IPS-NIHi11 (cell line): ENCODE data around the gene GPR137C.
"Not testable (repeated sequence)": the region's sequence is repeated elsewhere in the genome, so short reads cannot be mapped to it uniquely, and the experiment has no call there.

ENCODE experiments used
- DNase-seq: peaks from one replicate; pipeline ENCODE4 v3.0.0; 2012; ENCODE audit warnings: mixed read lengths, low spot score

GPR137C gene

GRCh38 chr14:52563120-52563519 lies 10.5 kb downstream of the GPR137C start:
- no peak for DNase-seq

GRCh38 chr14:52568454-52568853 lies 15.8 kb downstream of the GPR137C start:
- DNase-seq: not testable (repeated sequence)

GRCh38 chr14:52575858-52576257 lies 23.2 kb downstream of the GPR137C start:
- DNase-seq: no peak

GRCh38 chr14:52583544-52583943 lies 30.9 kb downstream of the GPR137C start:
- DNase-seq: no peak

GRCh38 chr14:52589646-52590045 lies 37.0 kb downstream of the GPR137C start:
- no peak for DNase-seq

- DNase-seq: no peak
These were observed 37.7 kb downstream of the GPR137C start for GRCh38 chr14:52590318-52590717.

- no peak for DNase-seq
These were observed 43.7 kb downstream of the GPR137C start for GRCh38 chr14:52596320-52596719.

- DNase-seq: no peak
These were observed 44.2 kb downstream of the GPR137C start for GRCh38 chr14:52596861-52597260.

GRCh38 chr14:52598568-52598967 lies 45.9 kb downstream of the GPR137C start:
- DNase-seq: no peak

GRCh38 chr14:52599974-52600373 lies 47.3 kb downstream of the GPR137C start:
- DNase-seq: no peak

- DNase-seq: no peak
These were observed 49.5 kb downstream of the GPR137C start for GRCh38 chr14:52602131-52602530.

GRCh38 chr14:52607061-52607460 lies 54.4 kb downstream of the GPR137C start:
- DNase-seq: no peak

- DNase-seq: peak; percentile 15
These were observed 56.9 kb downstream of the GPR137C start for GRCh38 chr14:52609445-52610044.

GRCh38 chr14:52610187-52610586 lies 57.6 kb downstream of the GPR137C start:
- DNase-seq: no peak

- DNase-seq: no peak
These were observed 66.0 kb downstream of the GPR137C start for GRCh38 chr14:52618602-52619001.

GRCh38 chr14:52619687-52620086 lies 67.1 kb downstream of the GPR137C start:
- no peak for DNase-seq

- no peak for DNase-seq
These were observed 87.5 kb downstream of the GPR137C start for GRCh38 chr14:52640137-52640536.

GRCh38 chr14:52641745-52642144 lies 89.1 kb downstream of the GPR137C start:
- no peak for DNase-seq

- no peak for DNase-seq
These were observed 96.9 kb downstream of the GPR137C start for GRCh38 chr14:52649511-52649910.

- DNase-seq: no peak
These were observed 98.1 kb downstream of the GPR137C start for GRCh38 chr14:52650774-52651173.

GRCh38 chr14:52656905-52657304 lies 104.3 kb downstream of the GPR137C start:
- DNase-seq: no peak

GRCh38 chr14:52660325-52660724 lies 107.7 kb downstream of the GPR137C start:
- DNase-seq: no peak

- DNase-seq: no peak
These were observed 108.2 kb downstream of the GPR137C start for GRCh38 chr14:52660832-52661231.

GRCh38 chr14:52661314-52661713 lies 108.7 kb downstream of the GPR137C start:
- DNase-seq: no peak

GRCh38 chr14:52663850-52664249 lies 111.2 kb downstream of the GPR137C start:
- DNase-seq: peak; percentile 23
